Natural killer cell (primary cell): ENCODE data around the gene COG7. TPM values are rescaled to one million over a fixed set of nuclear protein-coding genes. Genes with fewer than 3 reads are reported as not detected.
"Not testable (repeated sequence)": the region's sequence is repeated elsewhere in the genome, so short reads cannot be mapped to it uniquely, and the experiment has no call there.

Experiments used
- ATAC-seq, 3 donors: fragments of 150-1000 bp in 2 of 3; fragments of 200-7000 bp in 1 of 3; cut with Tn5 transposase; 1 replicate in 1 of 3; 2 replicates in 2 of 3; pipeline ENCODE4 v1.10.0; 2021; ENCODE audit warnings: mild to moderate bottlenecking in 2 of 3, moderate library complexity in 2 of 3
- DNase-seq, 2 donors: peaks; one replicate each; pipeline versions ENCODE4 v3.0.0 to v3.0.0-alpha.2; 2013 to 2021; ENCODE audit warnings: mixed read lengths in 1 of 2
- H3K27ac ChIP-seq: one replicate; pipeline ENCODE4 v1.5.1; 2013; ENCODE audit warnings: mild to moderate bottlenecking, low read length
- H3K27me3 ChIP-seq: one replicate; pipeline ENCODE4 v1.6.1; 2013; ENCODE audit warnings: low read length; ENCODE audit not compliant: control insufficient read depth, insufficient read depth
- H3K36me3 ChIP-seq: one replicate; pipeline ENCODE4 v1.6.1; 2013; ENCODE audit warnings: low read length; ENCODE audit not compliant: control insufficient read depth, insufficient read depth
- H3K4me1 ChIP-seq: one replicate; pipeline ENCODE4 v1.6.1; 2013; ENCODE audit warnings: low read length; ENCODE audit not compliant: control insufficient read depth, insufficient read depth
- H3K4me3 ChIP-seq: one replicate; pipeline ENCODE4 v1.5.1; 2013; ENCODE audit warnings: low read length
- H3K9me3 ChIP-seq: one replicate; pipeline ENCODE4 v1.6.1; 2013; ENCODE audit warnings: low read length; ENCODE audit not compliant: control insufficient read depth, insufficient read depth
- H3K27ac Mint-ChIP-seq, 2 donors: one replicate each; pipeline ENCODE4 v1.8.0; 2022; ENCODE audit warnings: mild to moderate bottlenecking in 2 of 2, mixed read lengths in 2 of 2, moderate library complexity in 1 of 2
- H3K27me3 Mint-ChIP-seq, 2 donors: one replicate each; pipeline ENCODE4 v1.8.0; 2022; ENCODE audit warnings: low read depth in 2 of 2, mixed read lengths in 2 of 2
- H3K36me3 Mint-ChIP-seq: one replicate; pipeline ENCODE4 v1.8.0; 2022; ENCODE audit warnings: mixed read lengths
- H3K4me1 Mint-ChIP-seq, 2 donors: one replicate each; pipeline ENCODE4 v1.8.0; 2022; ENCODE audit warnings: mixed read lengths in 2 of 2
- H3K4me3 Mint-ChIP-seq: one replicate; pipeline ENCODE4 v1.8.0; 2022; ENCODE audit warnings: mild to moderate bottlenecking, moderate library complexity, mixed read lengths
- H3K9me3 Mint-ChIP-seq, 2 donors: one replicate each; pipeline ENCODE4 v1.8.0; 2022; ENCODE audit warnings: mixed read lengths in 2 of 2
- WGBS: methylation state at CpG from one replicate; pipeline ENCODE4 v1.1.7; 2013; ENCODE audit warnings: missing lambda C conversion rate; ENCODE audit not compliant: insufficient coverage; 5-methylcytosine and 5-hydroxymethylcytosine counted together
- intact Hi-C: fragments of 100-400 bp; cut with micrococcal nuclease; formaldehyde crosslinking; loops from one replicate; pipeline ENCODE4 v1.14.2; 2022
- total RNA-seq, 4 donors: library from RNA; stranded (reverse); fragments of 120-200 nt in 1 of 4; gene quantifications; one replicate each; pipeline versions ENCODE4 v1.2.3 to v1.2.4, GENCODE V29; 2013 to 2022
- TF ChIP-seq, protein P1 (sequence below): fragments of 200-600 bp; IDR thresholded peaks from one replicate; pipeline ENCODE4 v1.8.0; 2022; ENCODE audit warnings: antibody characterized with exemption

COG7 gene
- total RNA-seq, 3 donors from 2014 or later (not counting 1 experiment from before 2014, with no cell fraction given): 18.4 to 26.6 (median 20.3) TPM

DNA sequence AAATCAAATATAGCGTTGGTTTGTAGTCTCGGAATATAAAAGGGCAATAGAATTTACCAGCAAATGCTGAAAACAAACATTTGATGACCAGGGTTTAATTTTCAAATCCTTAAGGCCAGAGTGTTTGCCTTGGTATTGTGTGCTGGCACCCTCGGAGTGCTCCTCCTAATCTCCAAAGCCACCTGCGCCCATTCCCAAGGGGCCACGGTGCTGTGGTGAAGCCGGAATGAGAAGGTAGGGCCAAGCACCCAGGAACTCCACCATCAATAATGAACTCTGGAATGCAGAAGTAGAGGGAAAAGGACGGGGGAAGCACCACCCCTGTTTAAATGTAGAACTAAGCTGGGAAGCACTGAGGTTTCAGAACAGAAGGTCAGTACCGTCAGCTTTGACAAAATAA, 51.9 kb downstream of the COG7 start:
- Mint-ChIP-seq H3K9me3 (no peaks in the 10 kb centered on the region), H3K4me1 (no peaks in the 10 kb centered on the region), H3K27ac (no peak overlapping the region), H3K36me3 (peaks cover 31% of the 10 kb centered on the region), H3K27me3 (no peaks in the 10 kb centered on the region), H3K4me3 (no peak overlapping the region)
- Histone ChIP-seq H3K27me3 (no peaks in the 10 kb centered on the region), H3K9me3 (no peaks in the 10 kb centered on the region), H3K4me1 (no peaks in the 10 kb centered on the region), H3K27ac (no peak overlapping the region), H3K36me3 (peaks cover 81% of the 10 kb centered on the region), H3K4me3 (no peak overlapping the region)
- intact Hi-C loops: no loop called here
- DNase-seq (no peak), ATAC-seq (no peak)
- TF ChIP-seq, protein P1, sequence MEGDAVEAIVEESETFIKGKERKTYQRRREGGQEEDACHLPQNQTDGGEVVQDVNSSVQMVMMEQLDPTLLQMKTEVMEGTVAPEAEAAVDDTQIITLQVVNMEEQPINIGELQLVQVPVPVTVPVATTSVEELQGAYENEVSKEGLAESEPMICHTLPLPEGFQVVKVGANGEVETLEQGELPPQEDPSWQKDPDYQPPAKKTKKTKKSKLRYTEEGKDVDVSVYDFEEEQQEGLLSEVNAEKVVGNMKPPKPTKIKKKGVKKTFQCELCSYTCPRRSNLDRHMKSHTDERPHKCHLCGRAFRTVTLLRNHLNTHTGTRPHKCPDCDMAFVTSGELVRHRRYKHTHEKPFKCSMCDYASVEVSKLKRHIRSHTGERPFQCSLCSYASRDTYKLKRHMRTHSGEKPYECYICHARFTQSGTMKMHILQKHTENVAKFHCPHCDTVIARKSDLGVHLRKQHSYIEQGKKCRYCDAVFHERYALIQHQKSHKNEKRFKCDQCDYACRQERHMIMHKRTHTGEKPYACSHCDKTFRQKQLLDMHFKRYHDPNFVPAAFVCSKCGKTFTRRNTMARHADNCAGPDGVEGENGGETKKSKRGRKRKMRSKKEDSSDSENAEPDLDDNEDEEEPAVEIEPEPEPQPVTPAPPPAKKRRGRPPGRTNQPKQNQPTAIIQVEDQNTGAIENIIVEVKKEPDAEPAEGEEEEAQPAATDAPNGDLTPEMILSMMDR: no peak
- WGBS: 91% methylated on average over 5 of the region's 8 CpGs

DNA sequence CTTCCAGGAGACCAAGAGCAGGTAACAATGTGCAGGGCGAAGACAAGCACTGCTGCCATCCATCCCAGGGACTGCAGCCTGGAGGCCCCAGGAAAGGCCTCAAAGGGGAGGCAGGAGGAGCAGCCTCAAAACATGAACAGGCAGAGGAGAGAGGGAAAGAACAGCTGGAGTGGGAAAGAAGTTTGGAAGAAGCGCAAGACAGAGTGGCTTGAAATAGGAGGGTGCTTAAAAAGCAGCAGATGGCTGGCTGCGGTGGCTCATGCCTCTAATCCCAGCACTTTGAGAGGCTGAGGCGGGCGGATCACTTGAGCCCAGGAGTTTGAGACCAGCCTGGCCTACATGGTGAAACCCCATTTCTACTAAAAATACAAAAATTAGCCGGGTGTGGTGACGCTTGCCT, 52.5 kb downstream of the COG7 start:
- H3K4me3 Mint-ChIP-seq, H3K4me3 ChIP-seq, H3K9me3 Mint-ChIP-seq, H3K4me1 ChIP-seq, H3K27ac ChIP-seq, H3K27ac Mint-ChIP-seq, H3K9me3 ChIP-seq, H3K27me3 Mint-ChIP-seq, DNase-seq, intact Hi-C loops, H3K4me1 Mint-ChIP-seq, ATAC-seq, H3K27me3 ChIP-seq: not testable (repeated sequence)
- WGBS: over 99% methylated on average over 7 of the region's 7 CpGs
- peaks cover 31% of the 10 kb centered on the region for H3K36me3 Mint-ChIP-seq
- peaks cover 79% of the 10 kb centered on the region for H3K36me3 ChIP-seq

DNA sequence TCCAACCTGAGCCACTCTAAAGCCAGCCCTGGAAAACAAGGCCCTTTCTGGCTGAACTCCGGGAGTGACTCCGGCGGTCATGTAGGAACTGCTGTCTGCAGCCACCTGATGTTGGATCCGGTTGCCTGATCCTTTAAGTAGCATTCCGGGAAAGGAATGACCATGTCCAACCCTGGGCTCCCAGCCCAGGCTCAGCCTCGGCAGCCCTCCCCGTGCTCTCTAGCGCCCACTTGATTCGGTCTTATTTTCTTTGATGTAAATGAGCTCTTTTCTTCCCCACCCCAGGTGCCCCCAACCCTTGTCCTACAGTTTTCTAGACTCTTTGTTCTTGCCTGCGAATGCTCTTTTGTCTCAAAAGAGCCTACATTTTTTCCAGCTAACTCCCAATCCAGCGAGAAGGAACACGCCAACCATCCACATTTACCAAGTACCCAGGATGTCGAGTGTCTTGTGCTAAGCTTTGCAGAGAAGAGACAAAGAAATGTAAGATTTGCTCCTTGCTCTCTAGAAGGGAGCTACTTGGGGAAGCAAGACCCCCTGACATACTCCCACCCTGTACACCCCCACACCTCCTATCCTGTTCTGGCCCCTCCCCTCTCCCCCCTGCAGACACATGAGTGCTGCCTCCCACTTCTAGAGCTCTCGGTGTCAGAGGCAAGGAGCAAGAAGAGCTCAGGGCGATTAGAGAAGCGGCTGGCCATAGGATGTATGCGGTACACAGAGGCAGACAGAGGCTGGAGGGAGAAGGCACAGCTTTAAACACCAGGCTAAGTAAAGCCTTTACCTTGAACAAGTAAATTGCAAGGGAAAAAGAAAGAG, 53.8 kb downstream of the COG7 start:
- no peaks in the 10 kb centered on the region for H3K27me3 Mint-ChIP-seq
- H3K27ac Mint-ChIP-seq: no peak overlapping the region
- no peaks in the 10 kb centered on the region for H3K4me1 ChIP-seq
- H3K4me3 Mint-ChIP-seq: no peak overlapping the region
- no peaks in the 10 kb centered on the region for H3K9me3 ChIP-seq
- no peak overlapping the region for H3K27ac ChIP-seq
- intact Hi-C loops: no loop called here
- peaks cover 31% of the 10 kb centered on the region for H3K36me3 Mint-ChIP-seq
- no peak for DNase-seq
- no peaks in the 10 kb centered on the region for H3K9me3 Mint-ChIP-seq
- H3K4me3 ChIP-seq: no peak overlapping the region
- H3K36me3 ChIP-seq: peaks cover 75% of the 10 kb centered on the region
- WGBS: 96% methylated on average over 17 of the region's 17 CpGs
- no peaks in the 10 kb centered on the region for H3K27me3 ChIP-seq
- no peak for ATAC-seq
- no peaks in the 10 kb centered on the region for H3K4me1 Mint-ChIP-seq
- TF ChIP-seq, protein P1: no peak

DNA sequence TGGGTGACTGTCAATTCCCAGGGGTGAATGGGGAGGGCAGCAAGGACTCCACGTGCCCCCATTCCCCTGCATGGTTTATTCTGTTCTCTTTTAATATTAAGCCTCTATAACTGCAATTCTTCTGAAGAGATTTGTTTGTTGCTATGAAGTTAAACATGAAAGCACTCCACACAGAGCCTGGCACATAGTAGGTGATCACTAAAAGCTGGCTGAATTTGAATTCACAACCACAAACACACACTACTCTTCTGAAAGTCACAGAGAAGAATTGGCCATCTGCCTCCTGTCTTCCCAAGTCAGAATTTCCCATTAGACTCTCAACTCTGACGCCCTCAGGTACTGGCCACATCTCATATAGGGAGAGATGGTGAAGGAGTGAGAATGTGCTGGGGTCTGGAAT, 55.5 kb downstream of the COG7 start:
- H3K4me1 Mint-ChIP-seq: no peaks in the 10 kb centered on the region
- TF ChIP-seq, protein P1: no peak
- Histone ChIP-seq H3K27me3 (no peaks in the 10 kb centered on the region), H3K36me3 (peaks cover 66% of the 10 kb centered on the region), H3K4me3 (no peak overlapping the region), H3K4me1 (no peaks in the 10 kb centered on the region), H3K27ac (no peak overlapping the region), H3K9me3 (no peaks in the 10 kb centered on the region)
- no peak overlapping the region for H3K27ac Mint-ChIP-seq
- ATAC-seq: no peak
- no peaks in the 10 kb centered on the region for H3K9me3 Mint-ChIP-seq
- no peak overlapping the region for H3K4me3 Mint-ChIP-seq
- DNase-seq: no peak
- WGBS: no CpG with 5 or more reads among the region's 2 CpGs
- H3K36me3 Mint-ChIP-seq: peaks cover 20% of the 10 kb centered on the region
- no peaks in the 10 kb centered on the region for H3K27me3 Mint-ChIP-seq
- intact Hi-C loops: no loop called here
